Activated CD4-positive, alpha-beta memory T cell treated with anti-CD3 and anti-CD28 coated beads for 36 hours (primary cell): ENCODE measurements around the gene PLEKHA6. TPM values are rescaled to one million over a fixed set of nuclear protein-coding genes. Genes with fewer than 3 reads are reported as not detected.

Experiments used
- CTCF ChIA-PET: fragments of 350-600 bp; sonication (Branson Sonifier 250); formaldehyde crosslinking; loops from one replicate; lab custom pipeline; 2021; ENCODE audit warnings: antibody characterized with exemption, inconsistent platforms; lab: Charles Lee
- POLR2A ChIA-PET: fragments of 350-600 bp; sonication (Branson Sonifier 250); formaldehyde crosslinking; loops from one replicate; lab custom pipeline; 2021; ENCODE audit warnings: antibody characterized with exemption; lab: Charles Lee
- DNase-seq: peaks from one replicate; pipeline ENCODE4 v3.0.0-alpha.2; 2020
- H3K27ac Mint-ChIP-seq: one replicate; pipeline ENCODE4 v1.8.0; 2021; ENCODE audit warnings: mixed read lengths
- H3K27me3 Mint-ChIP-seq: one replicate; pipeline ENCODE4 v1.8.0; 2021; ENCODE audit warnings: mixed read lengths
- H3K36me3 Mint-ChIP-seq: one replicate; pipeline ENCODE4 v1.8.0; 2021; ENCODE audit warnings: mixed read lengths
- H3K4me1 Mint-ChIP-seq: one replicate; pipeline ENCODE4 v1.8.0; 2021; ENCODE audit warnings: low read depth, mixed read lengths
- H3K4me3 Mint-ChIP-seq: one replicate; pipeline ENCODE4 v1.8.0; 2021; ENCODE audit warnings: mild to moderate bottlenecking, mixed read lengths
- H3K9me3 Mint-ChIP-seq: one replicate; pipeline ENCODE4 v1.8.0; 2021; ENCODE audit warnings: mixed read lengths
- intact Hi-C: fragments of 100-400 bp; cut with micrococcal nuclease; formaldehyde crosslinking; loops from one replicate; pipeline ENCODE4 v1.15.1; 2023
- total RNA-seq, 2 experiments: library from RNA; stranded (reverse); gene quantifications; one replicate each; pipeline ENCODE4 v1.2.3, GENCODE V29; 2021

PLEKHA6 gene
- total RNA-seq, 2 experiments from 2014 or later, result 0.52 to 0.80 TPM

- H3K9me3 Mint-ChIP-seq, result no peaks in the 10 kb centered on the region
- H3K27ac Mint-ChIP-seq, result peak overlapping the region; percentile 57
- H3K4me3 Mint-ChIP-seq, result peak overlapping the region; percentile 57
- ChIA-PET CTCF (interaction anchor here (1.1 to 1.3 kb wide), 4 partner anchors 27 to 123 kb away, joined by 3 to 4 read pairs (median 4); no protein-coding TSS in a partner anchor), POLR2A (no interaction called here)
- H3K4me1 Mint-ChIP-seq, result peaks cover 22% of the 10 kb centered on the region
- peak; percentile 46 for DNase-seq
- no peaks in the 10 kb centered on the region for H3K36me3 Mint-ChIP-seq
- H3K27me3 Mint-ChIP-seq, result peaks cover 7% of the 10 kb centered on the region
- intact Hi-C loops, result no loop called here
Measured at GRCh38 chr1:204286831-204287421, 72.8 kb downstream of the PLEKHA6 start.

- H3K27ac Mint-ChIP-seq, result no peak overlapping the region
- DNase-seq, result no peak
- CTCF ChIA-PET, result interaction anchor here (1.1 to 1.3 kb wide), 4 partner anchors 27 to 122 kb away, joined by 3 to 4 read pairs (median 4); no protein-coding TSS in a partner anchor
- H3K36me3 Mint-ChIP-seq, result no peaks in the 10 kb centered on the region
- H3K4me1 Mint-ChIP-seq, result peaks cover 22% of the 10 kb centered on the region
- POLR2A ChIA-PET, result no interaction called here
- intact Hi-C loops, result no loop called here
- H3K9me3 Mint-ChIP-seq, result no peaks in the 10 kb centered on the region
- H3K27me3 Mint-ChIP-seq, result peaks cover 11% of the 10 kb centered on the region
- no peak overlapping the region for H3K4me3 Mint-ChIP-seq
Measured at GRCh38 chr1:204286315-204286714, 73.4 kb downstream of the PLEKHA6 start.

- Mint-ChIP-seq H3K4me1 (peaks cover 22% of the 10 kb centered on the region), H3K4me3 (no peak overlapping the region), H3K36me3 (no peaks in the 10 kb centered on the region), H3K27me3 (peaks cover 11% of the 10 kb centered on the region), H3K27ac (no peak overlapping the region), H3K9me3 (no peaks in the 10 kb centered on the region)
- intact Hi-C loops, result no loop called here
- CTCF ChIA-PET, result interaction anchor here (1.0 kb wide), 1 partner anchor 123 kb away, joined by 3 read pairs; no protein-coding TSS in a partner anchor
- DNase-seq, result no peak
- POLR2A ChIA-PET, result no interaction called here
Measured at GRCh38 chr1:204285436-204286305, 74.1 kb downstream of the PLEKHA6 start.

- no peaks in the 10 kb centered on the region for H3K36me3 Mint-ChIP-seq
- H3K27me3 Mint-ChIP-seq, result peaks cover 13% of the 10 kb centered on the region
- POLR2A ChIA-PET, result no interaction called here
- DNase-seq, result no peak
- CTCF ChIA-PET, result interaction anchor here (1.0 to 2.3 kb wide), 3 partner anchors 78 to 122 kb away, joined by 3 to 6 read pairs (median 4); no protein-coding TSS in a partner anchor
- H3K4me1 Mint-ChIP-seq, result peaks cover 22% of the 10 kb centered on the region
- no peak overlapping the region for H3K4me3 Mint-ChIP-seq
- H3K9me3 Mint-ChIP-seq, result no peaks in the 10 kb centered on the region
- intact Hi-C loops, result no loop called here
- no peak overlapping the region for H3K27ac Mint-ChIP-seq
Measured at GRCh38 chr1:204284929-204285328, 74.8 kb downstream of the PLEKHA6 start.

GRCh38 chr1:204283711-204284651 is 75.7 kb downstream of the PLEKHA6 start:
- no peak overlapping the region for H3K4me3 Mint-ChIP-seq
- H3K27me3 Mint-ChIP-seq, result peaks cover 16% of the 10 kb centered on the region
- H3K36me3 Mint-ChIP-seq, result no peaks in the 10 kb centered on the region
- no peak for DNase-seq
- no peak overlapping the region for H3K27ac Mint-ChIP-seq
- POLR2A ChIA-PET, result interaction anchor here (1.1 kb wide), 1 partner anchor 23 kb away, joined by 3 read pairs; no protein-coding TSS in a partner anchor
- CTCF ChIA-PET, result interaction anchor here (1.1 to 2.3 kb wide), 3 partner anchors 77 to 523 kb away, joined by 3 to 6 read pairs (median 4); no protein-coding TSS in a partner anchor
- intact Hi-C loops, result no loop called here
- peaks cover 22% of the 10 kb centered on the region for H3K4me1 Mint-ChIP-seq
- H3K9me3 Mint-ChIP-seq, result no peaks in the 10 kb centered on the region

- intact Hi-C loops, result no loop called here
- Mint-ChIP-seq H3K27ac (no peak overlapping the region), H3K36me3 (no peaks in the 10 kb centered on the region), H3K4me1 (peaks cover 19% of the 10 kb centered on the region), H3K9me3 (no peaks in the 10 kb centered on the region), H3K4me3 (no peak overlapping the region), H3K27me3 (peaks cover 18% of the 10 kb centered on the region)
- POLR2A ChIA-PET, result interaction anchor here (1.1 kb wide), 1 partner anchor 21 kb away, joined by 3 read pairs; no protein-coding TSS in a partner anchor
- CTCF ChIA-PET, result interaction anchor here (1.1 to 2.3 kb wide), 3 partner anchors 80 to 524 kb away, joined by 3 to 8 read pairs (median 6); no protein-coding TSS in a partner anchor
- DNase-seq, result no peak
Measured at GRCh38 chr1:204282761-204283221, 76.9 kb downstream of the PLEKHA6 start.

GRCh38 chr1:204280099-204280961 is 79.4 kb downstream of the PLEKHA6 start:
- Mint-ChIP-seq H3K36me3 (no peaks in the 10 kb centered on the region), H3K4me1 (no peaks in the 10 kb centered on the region), H3K27me3 (peaks cover 26% of the 10 kb centered on the region), H3K27ac (no peak overlapping the region), H3K4me3 (no peak overlapping the region), H3K9me3 (no peaks in the 10 kb centered on the region)
- CTCF ChIA-PET, result interaction anchor here (0.6 to 1.1 kb wide), 2 partner anchors 66 to 102 kb away, joined by 3 to 5 read pairs; partner anchors contain the start of gene GOLT1A
- POLR2A ChIA-PET, result no interaction called here
- intact Hi-C loops, result no loop called here
- DNase-seq, result no peak

- H3K27ac Mint-ChIP-seq, result no peak overlapping the region
Measured at GRCh38 chr1:204278958-204279357, 80.8 kb downstream of the PLEKHA6 start.

GRCh38 chr1:204278251-204278650 is 81.5 kb downstream of the PLEKHA6 start:
- POLR2A ChIA-PET, result no interaction called here
- no peak for DNase-seq
- Mint-ChIP-seq H3K4me3 (no peak overlapping the region), H3K36me3 (no peaks in the 10 kb centered on the region), H3K27me3 (peaks cover 26% of the 10 kb centered on the region), H3K27ac (no peak overlapping the region), H3K4me1 (no peaks in the 10 kb centered on the region), H3K9me3 (no peaks in the 10 kb centered on the region)
- intact Hi-C loops, result no loop called here
- CTCF ChIA-PET, result no interaction called here

More at GRCh38 chr1:204278958-204279357, 80.8 kb downstream of the PLEKHA6 start:
- ChIA-PET CTCF (no interaction called here), POLR2A (no interaction called here)
- no peak overlapping the region for H3K4me3 Mint-ChIP-seq
- no peaks in the 10 kb centered on the region for H3K9me3 Mint-ChIP-seq
- DNase-seq, result no peak
- H3K27me3 Mint-ChIP-seq, result peaks cover 26% of the 10 kb centered on the region
- H3K36me3 Mint-ChIP-seq, result no peaks in the 10 kb centered on the region
- intact Hi-C loops, result no loop called here
- H3K4me1 Mint-ChIP-seq, result no peaks in the 10 kb centered on the region

GRCh38 chr1:204277563-204278219 is 82.0 kb downstream of the PLEKHA6 start:
- H3K4me1 Mint-ChIP-seq, result no peaks in the 10 kb centered on the region
- no peaks in the 10 kb centered on the region for H3K9me3 Mint-ChIP-seq
- H3K27ac Mint-ChIP-seq, result no peak overlapping the region
- POLR2A ChIA-PET, result no interaction called here
- no peaks in the 10 kb centered on the region for H3K36me3 Mint-ChIP-seq
- H3K4me3 Mint-ChIP-seq, result no peak overlapping the region
- intact Hi-C loops, result no loop called here
- H3K27me3 Mint-ChIP-seq, result peaks cover 26% of the 10 kb centered on the region
- CTCF ChIA-PET, result interaction anchor here (0.6 kb wide), 1 partner anchor 86 kb away, joined by 3 read pairs; no protein-coding TSS in a partner anchor
- no peak for DNase-seq
